Tibial nerve (tissue), 4 donors: ENCODE data around the gene PAX8.

Experiments used
- CTCF ChIP-seq, 5 experiments: fragments of 200-600 bp in 3 of 5; fragments of 450-650 bp in 2 of 5; sonication (generic) in 3 of 5; IDR thresholded peaks; one replicate each; pipeline ENCODE4 v1.5.1; 2016 to 2019; ENCODE audit warnings: antibody characterized with exemption in 5 of 5, mild to moderate bottlenecking in 3 of 5, moderate library complexity in 2 of 5
- EP300 ChIP-seq, 2 donors: sonication (generic); formaldehyde crosslinking; IDR thresholded peaks; one replicate each; pipeline ENCODE4 v1.6.1; 2017; ENCODE audit warnings: antibody characterized with exemption in 2 of 2, mild to moderate bottlenecking in 1 of 2
- POLR2A ChIP-seq, 2 donors: fragments of 450-650 bp; IDR thresholded peaks; one replicate each; pipeline ENCODE4 v1.6.1; 2017; ENCODE audit warnings: antibody characterized with exemption in 2 of 2, mild to moderate bottlenecking in 2 of 2, moderate library complexity in 2 of 2

GRCh38 chr2:113284476-113284875, 5.8 kb upstream of the PAX8 start:
- no peak for TF ChIP-seq CTCF (IDR thresholded peaks at IDR 0.05)
- TF ChIP-seq POLR2A (IDR thresholded peaks at IDR 0.05): no peak
- no peak for TF ChIP-seq EP300 (IDR thresholded peaks at IDR 0.05)
